HG03520 (cell line): Measurements from ENCODE around the gene CBY1.
A peak's percentile ranks its signal among the peaks of the same experiment; 100 is the strongest.
"Not testable (repeated sequence)": the region's sequence is repeated elsewhere in the genome, so short reads cannot be mapped to it uniquely, and the experiment has no call there.

Experiments
- ATAC-seq: cut with Tn5 transposase; IDR thresholded peaks from one replicate; pipeline ENCODE4 v1.9.1; 2021; ENCODE audit warnings: mild to moderate bottlenecking, moderate library complexity; ENCODE audit not compliant: unreplicated experiment

CBY1 gene

DNA sequence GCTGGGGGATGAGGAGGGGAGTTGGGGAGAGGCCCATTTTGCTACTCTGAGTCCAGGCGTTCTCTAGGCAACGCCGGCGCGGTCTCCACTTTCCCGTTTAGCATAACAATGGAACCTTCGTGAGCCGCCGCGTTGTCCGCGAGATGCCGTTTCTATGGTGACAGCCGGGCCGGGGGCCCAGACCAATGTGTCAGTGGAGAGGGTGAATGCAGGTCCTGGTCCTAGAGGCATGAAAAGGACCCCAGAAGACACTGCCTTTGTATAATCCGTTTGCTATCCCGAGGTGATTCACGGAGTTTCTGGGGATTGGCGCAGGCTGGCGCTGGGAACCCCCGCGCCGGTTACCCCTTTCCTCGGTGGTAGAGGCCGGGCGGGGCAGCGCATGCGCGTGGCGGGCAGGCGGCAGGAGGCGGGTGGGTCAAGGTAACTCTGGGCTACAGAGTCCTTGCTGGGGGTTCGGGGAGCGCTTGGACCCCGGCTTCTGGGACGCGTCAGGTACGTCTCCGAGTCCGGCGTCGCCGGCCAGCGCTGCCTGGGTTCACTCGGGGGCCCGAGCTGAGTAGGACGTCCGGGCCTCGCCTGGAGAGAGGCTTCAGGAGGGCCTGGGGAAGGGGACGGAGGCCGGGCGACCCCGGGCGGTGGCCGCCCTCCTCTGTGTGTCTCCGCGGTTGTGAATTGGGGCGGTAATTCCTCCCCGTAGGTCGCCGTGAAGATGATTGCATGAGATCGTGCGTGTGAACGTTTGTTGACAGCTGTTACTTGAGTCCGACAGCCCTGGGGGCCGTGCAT is at the start of gene CBY1, which contains the start of gene FAM227A:
Gene CBY1, plus strand, starts transcription at position 383 of the 789 bp plus-strand sequence. CDS start 11,417 bp downstream, outside the sequence.
Gene FAM227A, minus strand, starts transcription at position 137 of the 789 bp plus-strand sequence. CDS start 6,224 bp downstream, outside the sequence.
- peak; percentile 58 for ATAC-seq

DNA sequence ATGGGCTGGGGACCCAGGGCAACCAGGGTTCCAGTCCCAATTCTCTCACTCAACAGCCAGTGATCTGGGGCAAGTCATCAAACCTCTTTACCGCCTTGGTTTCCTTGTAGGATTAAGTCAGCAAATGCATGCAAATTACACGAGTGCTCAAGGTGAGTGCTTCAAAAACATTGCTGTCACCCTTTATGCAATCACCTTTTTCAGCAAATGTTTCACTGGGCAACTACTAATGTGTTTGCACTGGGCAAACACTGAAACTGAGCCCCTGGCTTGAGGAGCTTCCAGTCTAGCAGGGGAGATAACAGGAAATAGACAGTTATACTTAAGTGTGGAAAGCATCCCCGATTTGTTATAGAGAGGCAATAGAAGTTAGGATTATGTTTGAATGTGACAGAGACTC is 48.8 kb upstream of the CBY1 start:
- no peak for ATAC-seq

DNA sequence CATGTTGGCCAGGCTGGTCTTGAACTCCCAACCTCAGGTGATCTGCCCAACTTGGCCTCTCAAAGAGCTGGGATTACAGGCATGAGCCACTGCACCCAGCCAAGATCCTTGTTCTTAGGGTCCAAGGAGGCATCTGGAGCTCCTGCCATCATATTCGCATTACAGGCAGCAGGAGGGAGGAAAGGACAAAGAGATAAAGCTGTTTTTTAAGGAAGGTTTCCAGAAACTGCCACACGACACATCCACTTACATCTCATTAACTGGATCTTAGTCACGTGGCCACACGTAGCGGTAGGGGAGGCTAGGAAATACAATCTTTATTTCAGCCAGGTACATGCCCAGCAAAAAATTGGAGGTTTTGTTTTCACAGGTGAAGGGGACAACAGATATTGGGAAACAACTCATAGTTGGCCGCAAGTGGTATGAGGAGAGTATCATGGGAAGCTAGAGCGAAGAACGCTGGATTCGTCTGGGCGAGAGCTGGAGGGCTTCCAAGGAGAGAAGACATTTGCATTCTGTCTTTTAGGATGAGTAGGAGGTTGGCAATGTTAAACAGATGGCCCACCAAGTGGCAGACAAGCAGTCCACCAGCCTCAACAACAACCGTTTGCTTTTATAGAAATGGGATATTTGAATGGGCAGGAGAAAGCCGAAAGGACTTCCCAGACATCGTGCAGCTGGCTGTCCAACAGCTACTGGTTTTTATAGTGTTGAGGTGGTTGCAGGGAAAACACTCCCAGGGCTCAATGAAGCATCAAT is 47.3 kb upstream of the CBY1 start:
- no peak for ATAC-seq

DNA sequence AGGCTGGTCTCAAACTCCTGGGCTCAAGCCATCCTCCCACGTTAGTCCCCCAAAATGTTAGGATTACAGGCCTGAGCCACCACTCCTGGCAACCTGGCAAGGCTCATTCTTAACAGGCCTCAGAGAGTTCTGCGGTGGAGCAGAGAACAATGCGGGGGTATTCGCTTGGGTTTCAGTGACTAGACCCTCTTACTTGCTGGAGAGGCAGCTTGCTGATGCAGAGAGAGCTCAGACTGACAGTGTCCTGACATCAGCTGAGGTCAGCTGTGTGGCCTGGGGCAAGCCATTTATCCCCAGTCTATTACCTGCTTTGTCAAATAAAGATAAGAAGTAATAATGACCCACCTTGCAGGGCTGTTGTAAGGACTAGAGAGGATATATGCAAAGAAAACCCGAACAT is 46.2 kb upstream of the CBY1 start:
- no peak for ATAC-seq

DNA sequence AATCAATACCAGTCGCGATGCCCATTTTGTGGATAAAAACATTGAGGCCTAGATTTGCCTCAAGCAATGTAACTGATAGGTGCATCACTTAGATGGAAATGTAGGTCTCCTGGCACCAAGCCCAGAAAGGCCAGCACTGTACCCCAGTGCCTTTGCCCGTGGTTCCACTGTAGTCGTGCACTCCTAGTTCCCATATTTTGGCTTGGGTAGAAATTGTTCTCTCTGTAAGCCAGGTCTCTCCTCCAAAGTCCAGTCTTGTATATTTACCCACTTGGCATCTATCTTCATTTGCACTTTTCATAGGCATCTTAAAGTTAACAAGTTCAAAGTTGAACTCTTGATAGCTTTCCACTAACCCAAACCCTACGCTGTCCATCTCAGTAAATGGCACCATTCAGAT is 44.9 kb upstream of the CBY1 start:
- no peak for ATAC-seq

DNA sequence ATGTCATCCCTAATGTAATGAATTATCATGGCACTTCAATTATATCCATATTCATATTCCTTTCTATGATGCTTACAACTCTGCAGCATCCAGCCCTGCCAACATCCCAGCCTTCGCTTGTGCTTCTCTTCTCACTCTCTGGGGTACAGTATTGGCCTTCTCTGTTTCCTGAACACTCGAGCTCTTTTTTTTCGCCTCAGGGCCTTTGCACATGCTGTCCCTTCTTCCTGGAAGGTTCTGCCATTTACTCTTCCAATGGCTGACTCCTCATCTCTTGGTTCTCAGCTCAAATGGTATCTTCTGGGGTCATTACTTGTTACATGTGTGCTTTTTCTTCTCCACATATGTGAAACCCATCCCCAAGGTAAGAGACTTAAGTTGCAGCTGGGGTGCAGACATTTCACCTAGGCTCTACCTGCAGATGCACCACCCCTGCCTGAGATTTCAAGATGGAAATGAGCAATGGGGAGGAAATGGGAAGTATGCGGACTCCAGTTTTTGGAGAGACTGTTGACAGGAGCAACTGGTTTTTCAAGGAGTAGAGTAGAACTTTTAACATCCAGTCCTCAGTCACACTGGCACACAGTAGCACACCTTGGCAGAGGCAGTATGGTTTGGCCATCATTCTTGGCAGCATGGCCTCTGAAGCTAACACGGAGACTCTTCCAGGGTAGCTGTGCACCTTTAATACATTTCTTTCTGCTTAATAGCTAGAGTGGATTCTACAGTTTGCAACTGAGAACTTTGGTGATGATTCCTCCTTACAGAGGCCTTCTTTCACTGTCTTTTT is 44.0 kb upstream of the CBY1 start:
- ATAC-seq: no peak

DNA sequence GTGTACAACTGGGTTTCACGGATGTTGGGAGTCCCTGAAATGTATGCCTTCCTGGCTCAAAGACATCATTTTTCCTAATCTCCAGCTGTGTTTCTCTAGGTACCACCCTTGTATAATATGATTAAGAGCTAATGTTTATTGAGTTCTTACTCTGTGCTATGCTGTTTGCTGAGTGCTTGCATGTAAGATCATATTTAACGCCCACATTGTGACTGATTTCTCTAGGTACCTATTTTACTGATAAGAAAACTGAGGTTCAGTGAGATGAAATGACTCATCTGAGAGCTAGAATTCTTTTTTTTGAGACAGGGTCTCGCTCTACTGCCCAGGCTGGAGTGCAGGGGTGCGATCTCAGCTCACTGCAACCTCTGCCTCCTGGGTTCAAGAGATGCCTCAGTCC is 42.9 kb upstream of the CBY1 start:
- ATAC-seq: no peak

DNA sequence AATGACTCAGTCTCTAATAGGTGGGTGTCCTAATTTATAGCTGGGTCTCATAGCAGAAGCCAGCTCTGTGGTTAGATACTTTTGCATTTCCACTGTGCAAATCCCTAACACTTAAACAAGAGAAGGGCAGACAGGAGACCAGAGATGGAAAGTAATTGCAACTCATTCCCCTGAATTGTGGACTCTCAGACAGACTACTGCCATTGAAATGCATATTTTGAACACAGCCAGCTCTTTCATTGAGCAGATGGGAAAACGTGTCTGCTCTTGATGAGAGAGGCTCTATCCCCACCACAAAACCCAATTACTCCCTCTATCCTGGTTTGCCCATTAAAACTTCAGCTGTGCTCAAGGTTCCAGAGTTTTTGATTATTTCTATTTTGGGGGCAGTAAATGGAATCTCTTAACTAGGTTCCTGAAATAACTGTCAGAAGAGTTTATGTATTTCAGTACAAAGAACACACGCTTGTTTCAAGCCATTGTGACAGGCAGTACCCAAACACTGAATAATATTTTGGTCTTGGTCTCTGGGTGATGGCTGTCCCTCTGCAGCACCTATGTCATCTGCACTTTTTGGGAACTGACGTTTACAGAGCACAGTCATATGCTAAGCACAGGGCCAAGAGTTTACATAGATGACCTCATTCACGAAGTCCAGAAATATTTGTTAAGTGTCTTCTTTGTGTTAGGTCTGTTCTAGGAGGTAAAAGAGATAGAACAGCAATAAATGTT is 41.9 kb upstream of the CBY1 start:
- no peak for ATAC-seq

DNA sequence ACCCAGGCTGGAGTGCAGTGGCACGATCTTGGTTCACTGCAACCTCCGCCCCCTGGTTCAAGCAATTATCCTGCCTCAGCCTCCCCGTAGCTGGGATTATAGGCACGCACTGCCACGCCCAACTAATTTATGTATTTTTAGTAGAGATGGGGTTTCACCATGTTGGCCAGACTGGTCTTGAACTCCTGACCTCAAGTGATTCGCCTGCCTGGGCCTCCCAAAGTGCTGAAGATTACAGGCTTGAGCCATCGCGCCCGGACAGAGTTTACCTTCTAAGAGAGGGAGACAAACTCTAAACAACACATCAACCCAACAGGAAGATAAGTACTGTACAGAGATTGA is 41.4 kb upstream of the CBY1 start:
- ATAC-seq: not testable (repeated sequence)

DNA sequence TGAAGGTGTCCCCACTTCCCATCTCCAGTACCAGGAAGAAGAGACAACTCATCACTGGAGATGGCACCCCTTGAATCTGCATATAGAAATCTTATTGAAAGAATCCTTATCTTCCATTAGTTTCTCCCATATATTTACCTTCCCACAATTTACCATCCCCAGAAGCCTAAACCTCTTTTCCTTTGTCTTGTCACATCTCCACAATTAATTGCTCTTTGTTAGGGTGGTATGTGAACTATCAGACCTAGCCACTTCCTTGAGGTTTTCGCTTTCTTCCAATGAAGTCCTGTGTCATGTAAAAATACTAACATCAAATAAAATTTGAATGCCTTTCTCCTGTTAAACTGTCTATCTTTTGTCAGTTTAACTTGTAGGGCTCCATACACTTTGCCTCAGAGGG is 38.2 kb upstream of the CBY1 start:
- ATAC-seq: no peak

DNA sequence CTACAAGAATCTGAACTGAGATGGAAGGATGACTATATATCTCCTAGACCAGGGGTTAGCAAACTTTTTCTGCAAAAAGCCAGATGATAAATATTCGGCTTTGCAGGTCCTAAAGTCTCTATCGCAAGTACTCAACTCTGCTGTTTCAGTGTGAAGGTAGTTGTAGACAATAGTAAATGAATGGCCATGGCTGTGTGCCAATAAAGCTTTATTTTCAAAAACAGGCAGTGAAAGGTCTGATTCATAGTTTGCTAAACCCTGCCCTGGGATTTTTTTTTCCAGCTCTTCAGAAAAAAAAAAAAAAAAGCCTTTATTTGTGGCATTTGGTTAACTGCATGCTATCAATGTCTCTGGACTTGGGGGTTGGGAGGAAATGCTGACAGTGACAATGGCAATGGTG is 37.8 kb upstream of the CBY1 start:
- no peak for ATAC-seq

DNA sequence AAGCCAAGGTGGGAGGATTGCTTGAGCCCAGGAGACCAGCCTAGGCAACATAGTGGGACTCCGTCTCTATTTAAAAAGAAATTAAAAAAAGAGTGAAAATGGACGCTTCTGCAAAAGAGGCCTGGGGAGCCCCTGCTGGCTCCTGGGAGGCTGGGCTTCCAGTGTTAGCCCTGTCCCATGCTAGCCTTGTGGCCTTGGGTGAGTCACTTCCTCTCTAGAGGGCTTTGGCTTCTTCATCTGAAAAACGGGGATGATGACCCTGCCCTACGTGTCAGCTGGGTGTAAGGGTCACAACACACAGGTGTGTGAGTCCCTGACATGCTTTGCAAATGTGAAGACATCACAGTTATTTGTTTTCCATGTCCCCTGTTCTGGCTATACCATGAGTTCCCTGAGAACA is 33.1 kb upstream of the CBY1 start:
- no peak for ATAC-seq

DNA sequence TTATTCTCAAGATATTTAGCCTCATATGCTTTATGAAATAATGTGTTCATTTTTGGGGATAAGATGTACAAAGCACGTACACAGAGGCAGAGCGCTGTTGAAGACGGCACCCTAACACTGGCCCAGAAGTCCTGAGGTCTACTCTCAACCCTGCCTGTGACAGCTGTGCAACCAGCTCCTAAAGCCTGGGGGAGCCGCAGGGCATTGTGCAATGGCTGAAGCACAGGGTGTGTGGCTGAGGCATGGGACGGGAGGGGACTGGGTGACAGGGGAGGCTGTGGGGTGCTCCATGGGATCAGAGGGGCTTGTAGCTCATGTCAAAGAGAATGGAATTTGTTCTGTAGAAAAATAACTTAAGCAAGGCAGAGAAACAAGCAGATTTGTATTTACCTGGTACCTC is 28.0 kb upstream of the CBY1 start:
- no peak for ATAC-seq

DNA sequence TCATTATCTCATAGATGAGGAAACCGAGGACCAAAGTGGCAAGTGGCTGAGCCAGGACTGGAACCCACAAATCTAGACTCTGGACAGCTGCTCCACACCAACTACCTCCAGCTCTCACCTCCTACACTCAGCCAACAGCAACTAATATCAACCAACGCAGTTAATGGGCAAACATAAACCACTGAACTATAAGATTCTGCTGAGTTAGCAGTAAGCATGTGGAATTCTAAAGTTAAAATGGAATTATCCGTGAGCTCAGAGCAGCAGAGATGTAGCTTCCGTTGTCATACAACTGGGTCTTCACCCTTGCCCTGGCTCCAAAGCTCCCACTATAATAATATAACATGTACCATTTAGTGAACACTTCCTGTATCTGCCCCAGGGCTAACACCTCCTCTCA is 27.3 kb upstream of the CBY1 start:
- ATAC-seq: no peak

DNA sequence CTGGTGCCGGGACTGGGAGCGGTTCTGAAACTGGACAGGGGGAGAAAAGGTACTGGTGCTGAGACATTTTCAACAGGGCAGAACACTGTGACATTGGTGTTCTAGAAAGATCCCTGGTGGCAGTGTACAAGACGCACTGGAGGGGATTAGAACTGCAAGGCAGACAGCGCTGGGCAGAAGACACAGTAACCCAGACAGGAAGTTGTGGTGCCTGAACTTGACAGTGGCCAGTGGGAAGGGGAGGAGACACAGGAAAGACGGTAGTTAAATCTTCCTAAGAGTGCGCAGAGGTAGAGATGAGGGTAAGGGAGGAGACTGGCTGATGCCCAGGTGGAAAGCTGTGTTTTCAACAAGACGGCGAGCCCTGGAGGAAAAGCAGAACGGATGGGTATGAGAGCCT is 24.7 kb upstream of the CBY1 start:
- ATAC-seq: no peak

DNA sequence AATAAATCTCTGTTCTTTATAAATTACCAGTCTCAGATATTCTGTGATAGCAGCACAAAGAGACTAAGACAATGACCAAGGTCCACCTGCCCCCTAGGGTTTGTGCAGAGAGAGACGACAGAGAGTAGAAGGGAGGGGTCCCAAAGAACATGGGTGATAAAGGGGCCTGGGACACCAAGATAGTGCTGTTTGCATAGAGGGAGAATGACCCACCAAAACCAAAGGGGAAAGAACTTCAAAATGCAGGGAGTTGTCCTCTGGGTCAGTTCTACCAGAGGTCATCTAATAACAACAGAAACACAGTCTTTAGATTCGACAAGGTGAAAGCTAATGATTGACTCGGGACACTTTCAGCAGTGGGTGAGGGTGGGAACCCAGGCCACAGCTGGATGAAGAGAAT is 23.9 kb upstream of the CBY1 start:
- no peak for ATAC-seq

DNA sequence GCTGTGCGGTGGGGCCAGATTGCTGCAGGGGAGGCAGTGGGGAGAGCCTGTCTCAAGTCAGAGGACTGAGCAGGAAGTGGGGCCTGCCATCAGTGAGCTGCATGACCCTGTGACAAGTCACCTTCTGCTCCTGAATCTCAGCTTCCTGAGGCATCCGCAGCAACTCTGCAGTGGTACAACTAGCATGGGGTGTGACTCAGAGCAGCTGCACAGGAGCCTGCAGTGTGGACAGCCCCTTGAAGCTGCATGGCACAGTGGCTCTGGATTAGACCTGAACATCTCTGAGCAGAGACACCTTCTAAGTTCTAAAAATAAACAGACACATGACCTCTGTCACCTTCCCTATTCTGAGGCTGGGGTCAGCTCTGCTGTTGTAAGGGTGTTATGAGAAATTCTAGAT is 18.2 kb upstream of the CBY1 start:
- no peak for ATAC-seq

DNA sequence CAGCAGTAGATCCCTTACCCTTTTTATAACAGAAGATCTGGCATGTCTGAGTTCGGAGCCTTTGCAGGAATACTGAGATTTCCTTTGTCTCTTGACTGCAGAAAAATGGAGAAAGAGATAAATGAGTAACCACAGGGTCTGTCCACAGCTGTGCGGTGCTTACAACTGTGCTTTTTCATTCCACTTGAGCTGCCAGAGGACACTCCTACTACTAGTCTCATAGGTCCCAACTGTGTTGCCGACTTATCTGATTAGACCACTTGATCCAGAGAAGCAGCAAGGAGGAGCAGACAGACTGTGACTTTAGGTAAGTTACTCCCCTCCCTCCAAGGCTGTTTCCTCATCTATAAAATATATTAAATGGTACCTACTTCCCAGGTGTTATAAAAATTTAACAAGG is 17.7 kb upstream of the CBY1 start:
- no peak for ATAC-seq

DNA sequence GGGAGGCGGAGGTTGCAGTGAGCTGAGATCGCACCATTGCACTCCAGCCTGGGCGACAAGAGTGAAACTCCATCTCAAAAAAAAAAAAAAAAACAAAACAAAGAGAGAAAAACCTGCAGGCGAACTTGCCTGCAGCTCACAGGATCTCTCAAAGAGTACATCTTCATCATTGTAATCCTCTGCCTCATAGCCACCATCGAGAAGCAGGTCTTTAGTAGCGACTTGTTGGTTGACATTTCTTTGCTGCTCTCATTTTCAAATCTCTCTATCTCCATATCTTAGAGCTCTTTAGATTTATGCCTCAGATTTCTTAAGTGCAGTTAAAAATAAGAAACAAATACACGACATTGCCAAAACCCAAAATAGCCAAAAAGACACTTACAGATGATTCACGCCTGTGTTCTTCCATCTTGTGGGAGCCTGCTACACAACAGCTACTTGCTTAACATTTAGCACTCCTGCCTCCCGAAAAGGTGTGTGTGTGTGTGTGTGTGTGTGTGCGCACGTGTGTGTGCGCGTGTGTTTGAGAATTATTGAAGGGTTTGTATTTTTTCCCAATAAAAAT is 14.9 kb upstream of the CBY1 start:
- no peak for ATAC-seq

DNA sequence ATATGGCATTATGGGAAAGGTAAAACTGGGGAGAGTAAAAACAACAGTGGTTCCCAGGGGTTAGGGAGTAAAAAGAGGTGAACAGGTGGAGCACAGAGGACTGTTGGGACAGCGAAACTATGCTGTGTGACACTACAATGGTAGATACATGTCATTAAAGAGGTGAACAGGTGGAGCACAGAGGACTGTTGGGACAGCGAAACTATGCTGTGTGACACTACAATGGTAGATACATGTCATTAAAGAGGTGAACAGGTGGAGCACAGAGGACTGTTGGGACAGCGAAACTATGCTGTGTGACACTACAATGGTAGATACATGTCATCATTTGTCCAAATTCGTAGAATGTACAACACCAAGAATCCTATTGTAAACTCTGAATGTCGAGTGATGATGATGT is 12.2 kb upstream of the CBY1 start:
- not testable (repeated sequence) for ATAC-seq

DNA sequence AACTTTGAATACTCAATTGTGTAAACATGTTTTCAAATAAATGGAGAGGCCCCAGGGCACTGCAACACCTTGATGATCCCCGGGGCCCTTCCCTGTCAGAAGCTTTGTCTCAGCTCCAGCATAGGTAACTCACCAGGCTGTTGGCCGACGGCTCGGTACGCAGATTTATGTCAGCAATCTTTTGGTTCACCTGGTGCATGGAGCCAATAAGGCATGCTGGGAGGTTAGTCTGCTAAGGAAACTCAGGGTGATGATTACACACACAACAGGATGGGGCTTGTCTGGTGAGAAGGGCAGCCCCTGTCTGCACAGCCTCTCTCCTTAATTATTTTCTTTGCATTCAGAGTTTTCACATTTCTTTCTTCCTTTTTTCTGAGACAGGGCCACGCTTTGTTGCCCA is 11.0 kb upstream of the CBY1 start:
- no peak for ATAC-seq
